GM21390 (cell line): ENCODE results near the gene SET.
A peak's percentile ranks its signal among the peaks of the same experiment; 100 is the strongest.
"Not testable (repeated sequence)": the region's sequence is repeated elsewhere in the genome, so short reads cannot be mapped to it uniquely, and the experiment has no call there.

Experiments used
- ATAC-seq: cut with Tn5 transposase; IDR thresholded peaks from one replicate; pipeline ENCODE4 v1.9.1; 2021; ENCODE audit not compliant: unreplicated experiment

Gene SET

DNA sequence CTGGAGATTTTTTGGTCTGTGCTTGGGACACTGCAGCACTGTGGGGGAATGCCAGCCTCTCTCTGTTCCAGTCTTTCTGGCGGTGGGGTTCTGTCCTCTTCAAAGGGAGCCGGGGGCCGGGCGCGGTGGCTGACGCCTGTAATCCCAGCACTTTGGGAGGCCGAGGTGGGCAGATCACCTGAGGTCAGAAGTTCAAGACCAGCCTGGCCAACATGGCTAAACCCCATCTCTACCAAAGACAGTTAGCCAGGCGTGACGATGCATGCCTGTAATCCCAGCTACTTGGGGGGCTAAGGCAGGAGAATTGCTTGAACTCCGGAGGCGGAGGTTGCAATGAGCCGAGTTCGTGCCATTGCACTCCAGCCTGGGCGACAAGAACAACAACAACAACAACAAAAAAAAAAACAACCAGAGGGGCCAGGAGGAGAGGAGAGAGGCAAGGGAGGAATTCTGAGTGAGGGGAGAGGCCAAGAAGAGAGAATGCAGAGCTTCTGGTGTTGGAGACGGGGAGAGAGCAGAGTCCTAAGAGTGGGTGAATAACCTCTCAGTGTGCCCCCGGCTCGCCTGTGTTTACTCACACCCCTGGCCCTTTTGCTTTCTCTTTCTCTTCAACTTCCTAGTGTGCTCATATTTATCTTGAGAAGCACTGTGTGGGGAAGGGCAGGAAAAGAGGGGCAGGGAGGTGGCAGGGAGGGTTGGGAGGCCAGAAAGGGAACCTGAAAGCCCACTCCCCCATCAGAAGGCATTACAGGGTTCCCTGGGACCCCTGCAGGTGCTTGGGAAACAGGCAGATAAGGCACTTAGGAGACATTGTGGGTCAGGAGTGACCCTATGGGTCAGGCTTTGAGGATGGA lies 3.2 kb upstream of the SET start:
- ATAC-seq: no peak

DNA sequence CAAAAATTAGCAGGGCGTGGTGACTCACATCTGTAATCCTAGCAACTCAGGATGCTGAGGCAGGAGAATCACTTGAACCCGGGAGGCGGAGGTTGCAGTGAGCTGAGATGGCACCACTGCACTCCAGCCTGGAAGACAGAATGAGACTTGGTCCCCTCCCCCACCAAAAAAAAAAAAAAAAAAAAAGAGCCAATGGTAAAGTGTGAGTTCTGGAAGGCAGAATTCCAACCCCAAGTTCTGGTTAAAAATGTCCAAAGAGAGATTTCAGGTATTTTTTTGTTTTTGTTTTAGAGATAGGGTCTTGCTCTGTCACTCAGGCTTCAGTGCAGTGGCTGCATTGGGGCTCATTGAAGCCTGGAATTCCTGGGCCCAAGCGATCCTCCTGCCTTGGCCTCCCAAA lies 1.6 kb upstream of the SET start:
- ATAC-seq: no peak

- peak; percentile 10 for ATAC-seq
Observed at GRCh38 chr9:128689293-128689774, 312 bp downstream of the SET start.

GRCh38 chr9:128689820-128690683 lies 1.0 kb downstream of the SET start:
- ATAC-seq: no peak

- no peak for ATAC-seq
Observed at GRCh38 chr9:128690684-128691034, 1.6 kb downstream of the SET start.

- ATAC-seq: not testable (repeated sequence)
Observed at GRCh38 chr9:128693738-128694137, 4.7 kb downstream of the SET start.

- ATAC-seq: no peak
Observed at GRCh38 chr9:128694344-128694743, 5.3 kb downstream of the SET start.

DNA sequence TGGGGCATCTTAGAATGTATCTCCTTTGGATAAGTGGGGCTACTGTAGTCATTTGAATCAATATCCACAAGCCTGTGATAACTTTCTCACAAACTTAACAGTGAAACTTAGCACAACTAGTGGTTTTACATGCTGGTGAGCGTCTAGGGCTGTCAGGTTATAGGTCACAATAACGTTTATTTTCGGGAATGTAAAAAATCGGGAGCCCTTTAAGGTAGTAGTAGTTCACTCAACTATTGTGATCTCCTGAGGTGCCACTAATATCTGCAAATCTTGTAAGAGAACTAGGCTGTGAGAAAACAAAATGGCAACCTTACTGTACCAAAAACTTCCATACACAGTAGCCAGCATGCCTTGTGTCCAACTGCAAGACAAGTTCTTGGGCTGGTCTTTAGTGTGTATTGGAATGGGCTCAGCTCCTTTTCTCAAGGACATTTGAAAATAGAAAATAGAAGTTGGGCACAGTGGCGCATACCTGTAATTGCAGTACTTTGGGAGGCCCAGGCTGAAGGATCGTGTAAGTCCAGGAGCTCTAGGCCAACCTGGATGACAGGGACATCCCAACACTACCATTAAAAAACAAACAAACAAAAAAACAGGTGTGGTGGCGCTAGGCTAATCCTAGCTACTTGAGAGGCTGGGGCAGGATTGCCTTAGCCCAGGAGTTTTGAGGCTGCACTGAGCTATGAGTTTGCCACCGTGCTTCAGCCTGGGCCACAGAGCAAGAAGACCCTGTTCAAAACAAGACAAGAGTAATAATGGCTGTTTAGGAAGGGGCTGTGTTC lies 8.1 kb downstream of the SET start:
- no peak for ATAC-seq

DNA sequence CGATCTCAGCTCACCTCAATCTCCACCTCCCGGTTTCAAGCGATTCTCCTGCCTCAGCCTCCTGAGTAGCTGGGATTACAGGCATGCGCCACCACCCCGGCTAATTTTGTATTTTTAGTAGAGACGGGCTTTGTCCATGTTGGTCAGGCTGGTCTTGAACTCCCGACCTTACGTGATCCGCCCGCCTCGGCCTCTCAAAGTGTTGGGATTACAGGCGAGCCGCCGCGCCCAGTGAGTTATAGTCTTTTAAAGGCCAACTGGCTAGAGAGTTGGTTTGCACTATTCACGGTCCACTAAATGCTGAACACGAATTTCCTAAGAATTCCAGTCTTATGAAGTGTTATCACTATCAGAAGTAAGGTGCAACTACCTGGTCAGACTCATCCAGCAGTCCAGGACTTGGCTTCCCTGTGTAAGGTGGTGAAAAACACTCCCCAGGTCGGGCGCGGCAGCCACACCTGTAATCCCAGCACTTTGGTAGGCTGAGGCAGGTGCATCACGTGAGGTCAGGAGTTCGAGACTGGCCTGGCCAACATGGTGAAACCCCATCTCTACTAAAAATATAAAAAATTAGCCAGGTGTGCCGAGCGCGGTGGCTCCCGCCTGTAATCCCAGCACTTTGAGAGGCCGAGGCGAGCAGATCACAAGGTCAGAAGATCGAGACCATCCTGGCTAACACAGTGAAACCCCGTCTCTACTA lies 10.2 kb downstream of the SET start:
- ATAC-seq: not testable (repeated sequence)

- ATAC-seq: no peak
Observed at GRCh38 chr9:128701227-128701854, 12.3 kb downstream of the SET start.

DNA sequence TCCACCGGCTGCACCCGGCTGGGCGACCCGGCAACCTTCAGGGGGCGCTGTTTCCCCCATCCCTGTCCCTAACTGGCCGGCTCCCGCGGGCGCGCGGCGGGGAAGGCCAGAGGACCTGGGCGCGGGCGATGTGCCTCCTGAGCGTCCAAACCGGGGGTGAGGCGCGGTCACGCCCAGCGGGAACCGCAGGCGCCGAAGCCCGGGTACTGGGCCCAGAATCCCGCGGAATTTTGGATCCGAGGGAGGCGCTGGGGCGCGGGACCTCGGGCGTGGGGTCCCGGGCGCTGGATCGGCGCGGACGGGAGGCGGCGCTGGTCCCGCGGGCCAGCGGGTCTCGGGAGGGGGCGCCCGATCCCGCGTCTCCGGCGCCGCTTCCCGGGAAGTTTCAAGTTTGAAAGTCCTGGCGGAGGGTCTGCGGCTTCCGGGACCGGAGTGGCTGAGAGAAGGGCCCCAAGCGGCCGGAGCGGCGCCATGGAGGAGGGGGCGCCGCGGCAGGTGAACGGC lies 13.5 kb downstream of the SET start, which contains the start of gene PKN3:
Gene PKN3, plus strand, starts transcription at position 59 of the 504 bp plus-strand sequence. Its CDS starts 413 bp downstream, at position 472.
- ATAC-seq: peak; percentile 81

DNA sequence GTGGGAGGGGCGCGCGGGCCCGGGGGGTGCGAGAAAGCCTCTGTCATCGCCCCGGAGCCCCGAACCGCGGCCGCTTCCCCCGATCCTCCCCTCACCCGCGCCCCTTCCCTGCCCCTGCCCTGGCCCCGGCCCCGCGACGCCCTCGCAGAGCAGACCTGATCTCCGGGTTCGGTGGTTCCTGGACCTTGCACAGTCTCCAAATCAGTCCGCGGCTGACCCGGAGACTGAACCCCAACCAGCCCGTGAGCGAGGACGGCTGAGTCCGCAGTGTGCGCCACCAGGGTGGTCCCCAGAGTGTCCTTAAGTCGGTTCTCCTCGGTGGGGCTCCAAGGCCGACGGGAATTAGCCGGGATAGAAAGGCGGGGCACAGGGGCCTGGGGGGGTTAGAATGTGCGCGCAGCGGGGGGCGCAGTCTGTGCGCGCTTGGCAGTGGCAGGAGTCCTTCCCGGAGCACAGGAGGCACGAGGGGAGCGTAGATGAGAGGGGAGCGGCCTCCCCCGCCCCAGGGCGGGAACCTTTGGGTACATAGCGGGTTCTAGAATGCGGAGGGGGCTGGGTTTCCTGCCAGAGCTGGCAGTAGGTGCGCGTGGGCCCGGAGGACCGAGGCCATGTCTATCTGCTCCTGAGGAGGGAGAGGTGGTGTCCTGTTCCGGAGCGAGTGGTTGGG lies 14.1 kb downstream of the SET start:
- peak; percentile 12 for ATAC-seq

- no peak for ATAC-seq
Observed at GRCh38 chr9:128703616-128704355, 14.8 kb downstream of the SET start.

GRCh38 chr9:128704356-128704670 lies 15.3 kb downstream of the SET start:
- ATAC-seq: no peak

DNA sequence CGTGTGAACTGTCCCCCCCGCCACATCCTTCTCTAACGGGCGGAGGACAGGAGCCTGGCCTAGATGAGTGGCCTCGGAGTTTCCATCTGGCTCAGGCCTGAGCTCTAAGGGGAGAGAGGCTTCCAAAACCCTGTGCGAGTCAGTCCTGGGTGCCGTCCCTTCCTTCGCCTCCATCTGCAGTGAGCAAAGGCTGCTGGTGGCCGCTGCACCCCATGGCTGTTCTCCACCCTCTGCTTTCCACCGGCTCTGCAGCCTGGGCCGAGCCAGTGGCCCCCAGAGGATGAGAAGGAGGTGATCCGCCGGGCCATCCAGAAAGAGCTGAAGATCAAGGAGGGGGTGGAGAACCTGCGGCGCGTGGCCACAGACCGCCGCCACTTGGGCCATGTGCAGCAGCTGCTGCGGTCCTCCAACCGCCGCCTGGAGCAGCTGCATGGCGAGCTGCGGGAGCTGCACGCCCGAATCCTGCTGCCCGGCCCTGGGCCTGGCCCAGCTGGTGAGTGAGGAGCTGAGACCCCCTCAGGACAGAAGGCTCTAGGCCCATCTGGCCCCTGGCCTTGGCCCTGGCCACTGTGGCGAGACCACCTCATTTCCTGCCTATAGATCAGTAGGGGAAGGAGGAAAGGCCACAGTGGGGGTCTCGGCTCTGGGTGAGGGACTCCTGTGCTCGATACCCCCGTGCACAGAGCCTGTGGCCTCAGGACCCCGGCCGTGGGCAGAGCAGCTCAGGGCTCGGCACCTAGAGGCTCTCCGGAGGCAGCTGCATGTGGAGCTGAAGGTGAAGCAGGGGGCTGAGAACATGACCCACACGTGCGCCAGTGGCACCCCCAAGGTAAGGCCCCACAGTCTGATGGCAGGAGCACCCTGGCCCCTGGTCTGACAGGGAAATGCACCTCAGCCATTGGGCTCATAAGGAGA lies 16.3 kb downstream of the SET start:
- ATAC-seq: no peak

GRCh38 chr9:128706045-128706444 lies 17.0 kb downstream of the SET start:
- ATAC-seq: no peak

GRCh38 chr9:128706671-128707381 lies 17.8 kb downstream of the SET start:
- ATAC-seq: no peak
